Measurements from ENCODE around the gene OTP. TPM values are rescaled to one million over a fixed set of nuclear protein-coding genes. Genes with fewer than 3 reads are reported as not detected.

OTP gene
- total RNA-seq, 1 donor from 2014 or later: not detected

GRCh38 chr5:77641397-77641943, 3.0 kb upstream of the OTP start:
- Histone ChIP-seq H3K4me1 (peaks cover 57% of the 10 kb centered on the region), H4K20me1 (ENCODE audit: low read depth) (peaks cover 91% of the 10 kb centered on the region), H3F3A (ENCODE audit: low read depth) (peaks cover 63% of the 10 kb centered on the region), H3K4me2 (peak overlapping the region; percentile 77), H3K27ac (no peak overlapping the region), H3K36me3 (no peaks in the 10 kb centered on the region), H3K27me3 (peaks cover 100% of the 10 kb centered on the region), H3K4me3 (no peak overlapping the region), H3K9ac (no peak overlapping the region), H2AFZ (replicated peaks) (no peak overlapping the region), H3K9me3 (ENCODE audit: low read depth) (no peaks in the 10 kb centered on the region), H3K79me2 (ENCODE audit: low read depth) (no peaks in the 10 kb centered on the region)
- TF ChIP-seq EZH2 (IDR thresholded peaks at IDR 0.05): peak; percentile 10
- TF ChIP-seq EZH2phosphoT487 (IDR thresholded peaks at IDR 0.05): peak; percentile 86
- TF ChIP-seq CTCF (IDR thresholded peaks at IDR 0.05): no peak
- Mint-ChIP-seq H3K36me3 (no peaks in the 10 kb centered on the region), H3K9me3 (peaks cover 2% of the 10 kb centered on the region), H3K27ac (no peak overlapping the region), H3K27me3 (ENCODE audit: insufficient read depth, low read depth) (peaks cover 92% of the 10 kb centered on the region), H3K4me3 (peak overlapping the region; percentile 45), H3K4me1 (peaks cover 37% of the 10 kb centered on the region)
- peak; percentile 64 for DNase-seq (ENCODE audit: low spot score)

- no peak overlapping the region for H3K9ac ChIP-seq
- H3K27me3 ChIP-seq: peaks cover 100% of the 10 kb centered on the region
- H3K27ac ChIP-seq: no peak overlapping the region
- no peaks in the 10 kb centered on the region for H3K79me2 ChIP-seq (ENCODE audit: low read depth)
- DNase-seq (ENCODE audit: low spot score): peak; percentile 64
- TF ChIP-seq EZH2 (IDR thresholded peaks at IDR 0.05) (peak; percentile 97), CTCF (IDR thresholded peaks at IDR 0.05) (no peak), EZH2phosphoT487 (IDR thresholded peaks at IDR 0.05) (peak; percentile 88)
- H3K4me3 ChIP-seq: peak overlapping the region; percentile 35
- H3K4me2 ChIP-seq: peak overlapping the region; percentile 77
- H3K9me3 Mint-ChIP-seq: peaks cover 2% of the 10 kb centered on the region
- no peaks in the 10 kb centered on the region for H3K36me3 Mint-ChIP-seq
- H3K27ac Mint-ChIP-seq: no peak overlapping the region
- peaks cover 57% of the 10 kb centered on the region for H3K4me1 ChIP-seq
- peaks cover 56% of the 10 kb centered on the region for H3F3A ChIP-seq (ENCODE audit: low read depth)
- peaks cover 92% of the 10 kb centered on the region for H3K27me3 Mint-ChIP-seq (ENCODE audit: insufficient read depth, low read depth)
- no peak overlapping the region for H2AFZ ChIP-seq (replicated peaks)
- H3K9me3 ChIP-seq (ENCODE audit: low read depth): no peaks in the 10 kb centered on the region
- H3K36me3 ChIP-seq: no peaks in the 10 kb centered on the region
- peaks cover 33% of the 10 kb centered on the region for H3K4me1 Mint-ChIP-seq
- peaks cover 91% of the 10 kb centered on the region for H4K20me1 ChIP-seq (ENCODE audit: low read depth)
- H3K4me3 Mint-ChIP-seq: peak overlapping the region; percentile 65
These were observed 2.3 kb upstream of the OTP start for GRCh38 chr5:77640589-77641396.

GRCh38 chr5:77638763-77639671, 504 bp upstream of the OTP start:
- Histone ChIP-seq H3K27ac (no peak overlapping the region), H2AFZ (replicated peaks) (peak overlapping the region; percentile 14), H3K9ac (no peak overlapping the region), H3K9me3 (ENCODE audit: low read depth) (no peaks in the 10 kb centered on the region), H3K4me3 (peak overlapping the region; percentile 40), H3K79me2 (ENCODE audit: low read depth) (no peaks in the 10 kb centered on the region), H3K27me3 (peaks cover 100% of the 10 kb centered on the region), H4K20me1 (ENCODE audit: low read depth) (peaks cover 98% of the 10 kb centered on the region), H3F3A (ENCODE audit: low read depth) (peaks cover 51% of the 10 kb centered on the region), H3K4me2 (peak overlapping the region; percentile 77), H3K36me3 (no peaks in the 10 kb centered on the region), H3K4me1 (peaks cover 47% of the 10 kb centered on the region)
- peaks cover 28% of the 10 kb centered on the region for H3K4me1 Mint-ChIP-seq
- TF ChIP-seq CTCF (IDR thresholded peaks at IDR 0.05): peak; percentile 2
- TF ChIP-seq EZH2 (IDR thresholded peaks at IDR 0.05): peak; percentile 30
- no peak for TF ChIP-seq EZH2phosphoT487 (IDR thresholded peaks at IDR 0.05)
- peak; percentile 95 for DNase-seq (ENCODE audit: low spot score)
- no peaks in the 10 kb centered on the region for H3K36me3 Mint-ChIP-seq
- no peak overlapping the region for H3K27ac Mint-ChIP-seq
- H3K9me3 Mint-ChIP-seq: peaks cover 2% of the 10 kb centered on the region
- H3K4me3 Mint-ChIP-seq: peak overlapping the region; percentile 41
- H3K27me3 Mint-ChIP-seq (ENCODE audit: insufficient read depth, low read depth): peaks cover 90% of the 10 kb centered on the region

All from neural progenitor cell (in vitro differentiated cells).